EH (cell line): ENCODE results near the gene PBX2.

Experiments used
- DNase-seq: peaks from one replicate; pipeline ENCODE4 v3.0.0-alpha.2; 2015; ENCODE audit warnings: low read depth

Gene PBX2

GRCh38 chr6:32173051-32173727, 16.8 kb downstream of the PBX2 start:
- DNase-seq: no peak

GRCh38 chr6:32171234-32171633, 18.8 kb downstream of the PBX2 start:
- DNase-seq: no peak

GRCh38 chr6:32170294-32170693, 19.7 kb downstream of the PBX2 start:
- peak; percentile 29 for DNase-seq

GRCh38 chr6:32168807-32169591, 21.0 kb downstream of the PBX2 start:
- DNase-seq: peak; percentile 46

GRCh38 chr6:32168350-32168749, 21.7 kb downstream of the PBX2 start:
- no peak for DNase-seq

GRCh38 chr6:32167761-32168262, 22.2 kb downstream of the PBX2 start:
- no peak for DNase-seq

- no peak for DNase-seq
Measured at GRCh38 chr6:32167154-32167760, 22.7 kb downstream of the PBX2 start.

GRCh38 chr6:32166411-32167061, 23.5 kb downstream of the PBX2 start:
- no peak for DNase-seq

GRCh38 chr6:32164295-32164694, 25.7 kb downstream of the PBX2 start, which contains the start of gene EGFL8:
Gene EGFL8 (plus strand): TSS chr6:32164595. CDS start chr6:32166166, 1,571 bp downstream.
- no peak for DNase-seq

- no peak for DNase-seq
Measured at GRCh38 chr6:32163559-32164258, 26.3 kb downstream of the PBX2 start.

- no peak for DNase-seq
Measured at GRCh38 chr6:32158052-32158451, 31.9 kb downstream of the PBX2 start.

GRCh38 chr6:32156891-32157290, 33.1 kb downstream of the PBX2 start:
- DNase-seq: no peak

GRCh38 chr6:32154514-32155161, 35.4 kb downstream of the PBX2 start:
- DNase-seq: peak; percentile 72

- peak; percentile 93 for DNase-seq
Measured at GRCh38 chr6:32153564-32154513, 36.2 kb downstream of the PBX2 start, which contains the start of gene PPT2. Gene PPT2 (plus strand): TSS chr6:32154141. CDS start chr6:32154595, 454 bp downstream.

GRCh38 chr6:32152769-32153563, 37.0 kb downstream of the PBX2 start:
- DNase-seq: peak; percentile 75

- DNase-seq: peak; percentile 34
Measured at GRCh38 chr6:32151863-32152768, 37.9 kb downstream of the PBX2 start, which contains the start of gene PRRT1. Gene PRRT1 (minus strand): TSS chr6:32151939. CDS start chr6:32151827, 112 bp downstream.

- DNase-seq: no peak
Measured at GRCh38 chr6:32151181-32151862, 38.7 kb downstream of the PBX2 start.
